Measurements from ENCODE around the gene AKAP8L. TPM values are rescaled to one million over a fixed set of nuclear protein-coding genes. Genes with fewer than 3 reads are reported as not detected.
"Not testable (repeated sequence)": the region's sequence is repeated elsewhere in the genome, so short reads cannot be mapped to it uniquely, and the experiment has no call there.

AKAP8L gene
- total RNA-seq, 1 experiment from 2014 or later = 123 TPM

DNA sequence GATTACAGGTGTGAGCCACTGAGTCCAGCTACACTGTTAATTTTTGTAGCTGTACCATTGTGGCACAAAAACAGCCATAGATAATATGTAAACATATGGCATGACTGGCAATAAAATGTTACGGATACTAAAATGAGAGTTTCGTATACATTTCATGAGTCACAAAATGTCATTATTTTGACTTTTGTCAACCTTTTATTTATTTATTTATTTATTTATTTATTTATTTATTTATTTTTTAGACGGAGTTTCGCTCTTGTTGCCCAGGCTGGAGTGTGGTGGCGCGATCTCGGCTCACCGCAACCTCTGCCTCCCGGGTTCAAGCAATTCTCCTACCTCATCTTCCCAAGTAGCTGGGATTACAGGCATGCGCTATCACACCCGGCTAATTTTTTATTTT, 77.5 kb downstream of the AKAP8L start:
- H4K5ac ChIP-seq (ENCODE audit: insufficient read length, low read depth, low read length); H3K79me1 ChIP-seq (ENCODE audit: insufficient read depth, low read depth, low read length, poor library complexity, severe bottlenecking); H3K23me2 ChIP-seq (ENCODE audit: insufficient read length, low read depth, low read length, poor library complexity, severe bottlenecking); H4K91ac ChIP-seq (ENCODE audit: insufficient read length, low read depth, low read length); DNase-seq; H3K18ac ChIP-seq (ENCODE audit: insufficient read length, low read depth, low read length); H3K4me2 ChIP-seq (ENCODE audit: insufficient read depth, insufficient read length, low read length); H3T11ph ChIP-seq (ENCODE audit: low read length); H3K27me3 ChIP-seq (ENCODE audit: insufficient read depth, low read length); H3K4me1 ChIP-seq (ENCODE audit: insufficient read depth, low read length); H3K27ac Mint-ChIP-seq; H3K27me3 Mint-ChIP-seq (ENCODE audit: low read depth); H2AFZ ChIP-seq (ENCODE audit: low read length); H2BK20ac ChIP-seq (ENCODE audit: low read depth, low read length, poor library complexity, severe bottlenecking); H3K23ac ChIP-seq (ENCODE audit: insufficient read length, low read depth, low read length); H3K9me3 ChIP-seq (ENCODE audit: control insufficient read depth, low read depth, low read length); H4K20me1 ChIP-seq (ENCODE audit: control insufficient read depth, insufficient read depth, insufficient read length); H3K79me2 ChIP-seq (ENCODE audit: insufficient read depth, low read length); H3K9me3 Mint-ChIP-seq; H2BK12ac ChIP-seq (ENCODE audit: insufficient read length, low read depth, low read length); H3K4ac ChIP-seq (ENCODE audit: low read depth, low read length); H3K14ac ChIP-seq (ENCODE audit: insufficient read depth, low read length); H3K4me1 Mint-ChIP-seq; H3K4me3 Mint-ChIP-seq; H2BK15ac ChIP-seq (ENCODE audit: low read depth, low read length); H3K9ac ChIP-seq (ENCODE audit: extremely low read depth, insufficient read length, low read length); H4K8ac ChIP-seq (replicated peaks; ENCODE audit: insufficient read length, low read depth, low read length); H3K27ac ChIP-seq (ENCODE audit: insufficient read length, low read depth, low read length); H2AK5ac ChIP-seq (ENCODE audit: insufficient read length, low read length); H2BK120ac ChIP-seq (ENCODE audit: low read depth, low read length, poor library complexity, severe bottlenecking); H3K56ac ChIP-seq (ENCODE audit: insufficient read length, low read depth, low read length); H2BK5ac ChIP-seq (ENCODE audit: insufficient read length, low read length): not testable (repeated sequence)
- peaks cover 0 to 24% (median 23%) of the 10 kb centered on the region in 3 experiments; a peak in 5 of 7 replicates for H3K36me3 Mint-ChIP-seq (ENCODE audit: insufficient read depth in 1 of 3, low read depth in 3 of 3)
- WGBS (ENCODE audit: extremely low coverage, insufficient read length, low lambda C conversion rate) = no CpG with 5 or more reads among the region's 11 CpGs
